Endothelial cell of umbilical vein (primary cell): Measurements from ENCODE around the gene SDR9C7.

Experiments used
- EZH2 ChIP-seq: IDR thresholded peaks from 2 replicates; pipeline ENCODE4 v1.6.1; 2012; ENCODE audit warnings: borderline replicate concordance, low read depth, mild to moderate bottlenecking, moderate library complexity, low read length, inconsistent platforms; ENCODE audit not compliant: severe bottlenecking
- POLR2A ChIP-seq: IDR thresholded peaks from 2 replicates; pipeline ENCODE4 v1.6.1; 2012; ENCODE audit warnings: low read depth, mild to moderate bottlenecking, control low read depth, low read length
- POLR2AphosphoS5 ChIP-seq: IDR thresholded peaks from 2 replicates; pipeline ENCODE4 v1.6.1; 2012; ENCODE audit warnings: low read depth, mild to moderate bottlenecking, control low read depth, low read length, moderate library complexity; ENCODE audit not compliant: insufficient read depth

GRCh38 chr12:56894698-56895368 is 39.4 kb downstream of the SDR9C7 start:
- TF ChIP-seq POLR2A = no peak
- TF ChIP-seq EZH2 = no peak
- TF ChIP-seq POLR2AphosphoS5 = no peak
